Tibial nerve (tissue), 4 donors: ENCODE measurements around the gene SLC44A5. TPM values are rescaled to one million over a fixed set of nuclear protein-coding genes. Genes with fewer than 3 reads are reported as not detected.

Experiments
- DNase-seq, 2 donors: peaks; one replicate each; pipeline ENCODE4 v3.0.0-alpha.2; 2019; ENCODE audit warnings: low spot score in 2 of 2
- H3K27ac ChIP-seq, 4 donors: fragments of 200-600 bp; sonication (generic) in 3 of 4; one replicate each; pipeline ENCODE4 v1.5.1; 2017 to 2019; ENCODE audit warnings: mild to moderate bottlenecking in 1 of 4
- H3K27me3 ChIP-seq, 2 donors: fragments of 200-600 bp; sonication (generic) in 1 of 2; one replicate each; pipeline versions ENCODE4 v1.5.1 to v1.6.0; 2017 to 2019
- H3K36me3 ChIP-seq, 3 donors: fragments of 200-600 bp; sonication (generic); one replicate each; pipeline ENCODE4 v1.5.1; 2018 to 2019
- H3K4me1 ChIP-seq, 4 donors: fragments of 200-600 bp; sonication (generic) in 3 of 4; one replicate each; pipeline ENCODE4 v1.5.1; 2017 to 2019
- H3K4me3 ChIP-seq, 4 donors: fragments of 200-600 bp; sonication (generic) in 3 of 4; one replicate each; pipeline ENCODE4 v1.5.1; 2017 to 2019; ENCODE audit warnings: mild to moderate bottlenecking in 1 of 4, moderate library complexity in 1 of 4
- H3K9me3 ChIP-seq, 4 donors: fragments of 200-600 bp; sonication (generic) in 3 of 4; one replicate each; pipeline ENCODE4 v1.5.1; 2017 to 2019
- EP300 ChIP-seq, 2 donors: sonication (generic); formaldehyde crosslinking; IDR thresholded peaks; one replicate each; pipeline ENCODE4 v1.6.1; 2017; ENCODE audit warnings: antibody characterized with exemption in 2 of 2, mild to moderate bottlenecking in 1 of 2
- POLR2A ChIP-seq, 2 donors: fragments of 450-650 bp; IDR thresholded peaks; one replicate each; pipeline ENCODE4 v1.6.1; 2017; ENCODE audit warnings: antibody characterized with exemption in 2 of 2, mild to moderate bottlenecking in 2 of 2, moderate library complexity in 2 of 2
- WGBS, 2 donors: methylation state at CpG; one replicate each; pipeline ENCODE4 v1.1.5; 2018; 5-methylcytosine and 5-hydroxymethylcytosine counted together
- total RNA-seq, 4 donors: library from RNA; depleted of rRNA; stranded (reverse); fragments of >200 nt; gene quantifications; one replicate each; pipeline ENCODE4 v1.1.0, GENCODE V29; 2016
- TF ChIP-seq, protein P1 (sequence below), 5 experiments: fragments of 200-600 bp in 3 of 5; fragments of 450-650 bp in 2 of 5; sonication (generic) in 3 of 5; IDR thresholded peaks; one replicate each; pipeline ENCODE4 v1.5.1; 2016 to 2019; ENCODE audit warnings: antibody characterized with exemption in 5 of 5, mild to moderate bottlenecking in 3 of 5, moderate library complexity in 2 of 5

Gene SLC44A5
- total RNA-seq, 4 donors from 2014 or later, result 0.21 TPM; not detected in 3

GRCh38 chr1:75220072-75220471 is 390.8 kb downstream of the SLC44A5 start:
- TF ChIP-seq POLR2A (IDR thresholded peaks at IDR 0.05) (no peak), EP300 (IDR thresholded peaks at IDR 0.05) (no peak)
- TF ChIP-seq, protein P1, sequence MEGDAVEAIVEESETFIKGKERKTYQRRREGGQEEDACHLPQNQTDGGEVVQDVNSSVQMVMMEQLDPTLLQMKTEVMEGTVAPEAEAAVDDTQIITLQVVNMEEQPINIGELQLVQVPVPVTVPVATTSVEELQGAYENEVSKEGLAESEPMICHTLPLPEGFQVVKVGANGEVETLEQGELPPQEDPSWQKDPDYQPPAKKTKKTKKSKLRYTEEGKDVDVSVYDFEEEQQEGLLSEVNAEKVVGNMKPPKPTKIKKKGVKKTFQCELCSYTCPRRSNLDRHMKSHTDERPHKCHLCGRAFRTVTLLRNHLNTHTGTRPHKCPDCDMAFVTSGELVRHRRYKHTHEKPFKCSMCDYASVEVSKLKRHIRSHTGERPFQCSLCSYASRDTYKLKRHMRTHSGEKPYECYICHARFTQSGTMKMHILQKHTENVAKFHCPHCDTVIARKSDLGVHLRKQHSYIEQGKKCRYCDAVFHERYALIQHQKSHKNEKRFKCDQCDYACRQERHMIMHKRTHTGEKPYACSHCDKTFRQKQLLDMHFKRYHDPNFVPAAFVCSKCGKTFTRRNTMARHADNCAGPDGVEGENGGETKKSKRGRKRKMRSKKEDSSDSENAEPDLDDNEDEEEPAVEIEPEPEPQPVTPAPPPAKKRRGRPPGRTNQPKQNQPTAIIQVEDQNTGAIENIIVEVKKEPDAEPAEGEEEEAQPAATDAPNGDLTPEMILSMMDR (IDR thresholded peaks at IDR 0.05), result no peak
- 67 to 73% methylated on average over 3 of the region's 3 CpGs for WGBS, 2 donors

DNA sequence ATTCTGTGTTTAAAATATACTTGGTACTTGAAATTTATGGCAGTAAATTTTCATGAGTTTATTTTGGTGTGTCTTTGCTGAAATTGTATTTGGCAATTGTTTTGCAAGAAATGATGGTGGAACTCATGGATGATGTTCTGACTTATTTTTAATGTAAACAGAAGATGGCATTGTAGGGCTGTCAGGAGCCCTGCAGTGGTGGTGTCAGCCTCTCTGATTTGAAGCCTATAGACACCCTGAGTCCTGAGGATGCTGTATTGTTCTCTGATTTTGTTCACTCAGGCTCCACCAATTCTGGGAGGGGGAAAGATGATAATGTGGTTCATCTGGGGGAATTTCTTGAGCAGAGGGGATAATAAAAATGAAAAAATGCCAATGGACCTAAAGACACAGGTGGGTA is 396.9 kb downstream of the SLC44A5 start:
- Histone ChIP-seq H3K4me1 (no peaks in the 10 kb centered on the region), H3K9me3 (no peaks in the 10 kb centered on the region), H3K27me3 (no peaks in the 10 kb centered on the region), H3K27ac (no peak overlapping the region), H3K36me3 (no peaks in the 10 kb centered on the region), H3K4me3 (no peak overlapping the region)
- DNase-seq, result no peak
- TF ChIP-seq, protein P1 (IDR thresholded peaks at IDR 0.05), result no peak
- TF ChIP-seq POLR2A (IDR thresholded peaks at IDR 0.05), result no peak
- no peak for TF ChIP-seq EP300 (IDR thresholded peaks at IDR 0.05)

More at GRCh38 chr1:75220072-75220471, 390.8 kb downstream of the SLC44A5 start:
- no peaks in the 10 kb centered on the region for H3K36me3 ChIP-seq
- H3K4me3 ChIP-seq, result no peak overlapping the region
- no peak for DNase-seq
- H3K9me3 ChIP-seq, result no peaks in the 10 kb centered on the region
- no peak overlapping the region for H3K27ac ChIP-seq
- H3K27me3 ChIP-seq, result no peaks in the 10 kb centered on the region
- H3K4me1 ChIP-seq, result no peaks in the 10 kb centered on the region

DNA sequence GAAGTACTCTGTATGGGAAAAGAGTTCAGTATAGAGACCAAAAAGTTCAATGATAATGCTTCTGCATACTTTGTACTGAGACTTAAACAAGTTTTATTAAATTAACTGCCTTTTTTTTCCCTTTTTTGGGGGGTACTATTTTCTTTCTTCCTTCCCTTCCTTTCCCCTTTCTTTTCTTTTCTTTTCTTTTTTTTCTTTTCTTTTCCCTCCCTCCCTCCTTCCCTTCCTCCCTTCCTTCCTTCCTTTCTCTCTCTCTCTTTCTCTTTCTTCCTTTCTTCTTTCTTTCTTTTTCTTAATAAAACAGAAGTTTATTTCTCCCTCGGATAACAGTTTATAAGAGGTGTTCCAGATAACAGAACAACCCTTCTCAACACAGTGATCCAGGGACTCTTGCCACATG is 399.3 kb downstream of the SLC44A5 start:
- no peak for DNase-seq
- Histone ChIP-seq H3K4me3 (no peak overlapping the region), H3K4me1 (no peaks in the 10 kb centered on the region), H3K9me3 (no peaks in the 10 kb centered on the region), H3K27me3 (no peaks in the 10 kb centered on the region), H3K27ac (no peak overlapping the region), H3K36me3 (no peaks in the 10 kb centered on the region)
- WGBS, 2 donors, result 81 to 84% methylated on average over 1 of the region's 1 CpG
- no peak for TF ChIP-seq EP300 (IDR thresholded peaks at IDR 0.05)
- no peak for TF ChIP-seq POLR2A (IDR thresholded peaks at IDR 0.05)
- TF ChIP-seq, protein P1 (IDR thresholded peaks at IDR 0.05), result no peak

DNA sequence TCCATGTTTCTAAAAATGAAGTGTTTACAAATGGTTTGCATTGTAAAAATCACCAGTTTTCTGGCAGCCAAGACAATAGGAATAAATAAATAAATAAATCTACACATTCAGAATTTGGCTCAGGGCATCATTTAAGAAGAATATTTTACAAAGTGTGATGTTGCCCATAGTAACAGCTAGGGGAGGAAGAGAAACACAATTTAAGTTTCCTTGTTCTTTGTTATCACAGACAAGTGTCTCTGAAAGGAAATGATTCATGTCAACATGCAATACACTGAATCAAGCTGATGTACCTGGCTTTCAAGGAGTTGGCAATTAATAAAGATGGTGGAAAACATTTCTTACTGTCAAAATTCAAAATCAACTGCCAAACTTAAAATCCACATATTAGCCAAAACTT is 402.1 kb downstream of the SLC44A5 start:
- no peaks in the 10 kb centered on the region for H3K36me3 ChIP-seq
- peaks cover 0 to 1% (median 0%) of the 10 kb centered on the region in 4 donors for H3K4me1 ChIP-seq
- no peak overlapping the region for H3K27ac ChIP-seq
- no peak overlapping the region for H3K4me3 ChIP-seq
- no peak for TF ChIP-seq EP300 (IDR thresholded peaks at IDR 0.05)
- TF ChIP-seq, protein P1 (IDR thresholded peaks at IDR 0.05), result no peak
- no peak for TF ChIP-seq POLR2A (IDR thresholded peaks at IDR 0.05)
- DNase-seq, result no peak
- H3K27me3 ChIP-seq, result no peaks in the 10 kb centered on the region
- H3K9me3 ChIP-seq, result no peaks in the 10 kb centered on the region

DNA sequence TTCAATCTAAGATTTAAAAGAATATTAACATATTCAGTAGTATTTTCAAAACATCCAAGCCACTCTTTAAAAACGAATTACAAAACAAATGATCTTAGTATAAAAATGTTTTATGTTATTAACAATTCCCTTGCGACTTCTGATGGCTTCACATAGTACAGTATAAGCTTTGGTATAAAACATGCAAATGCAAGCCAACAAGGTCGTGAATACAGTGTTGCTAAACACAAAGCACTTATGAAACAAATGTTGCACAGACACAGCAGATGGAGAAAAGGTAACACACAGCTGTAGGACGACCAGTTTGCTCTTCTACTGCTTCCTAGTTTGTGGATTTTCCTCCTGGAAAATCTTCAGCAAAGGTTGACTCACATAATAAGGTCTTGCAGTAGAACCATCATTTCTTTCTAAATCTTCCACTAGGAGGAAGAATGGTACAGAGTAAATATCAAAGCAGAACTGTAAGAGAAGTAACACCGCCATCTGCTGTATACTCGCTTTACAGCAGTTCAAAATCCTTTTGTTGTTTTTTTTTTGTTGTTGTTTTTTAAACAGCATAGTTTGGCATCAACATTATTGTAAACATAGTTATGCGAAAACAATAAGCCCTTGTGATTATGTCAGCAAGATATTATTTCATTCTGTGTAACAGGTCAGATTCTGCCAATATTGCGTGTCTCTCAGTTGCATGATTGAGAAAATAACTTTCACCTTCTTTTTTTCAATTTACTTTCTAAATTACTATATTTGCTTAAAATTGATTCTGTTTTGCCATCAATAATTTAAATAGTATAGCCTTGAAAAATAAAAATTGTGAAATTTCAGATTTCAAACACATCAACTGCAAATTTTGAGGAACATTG is 407.3 kb downstream of the SLC44A5 start:
- TF ChIP-seq, protein P1 (IDR thresholded peaks at IDR 0.05), result peak; percentile 35 to 64 (median 60)
- no peak for TF ChIP-seq POLR2A (IDR thresholded peaks at IDR 0.05)
- Histone ChIP-seq H3K4me3 (no peak overlapping the region), H3K36me3 (no peaks in the 10 kb centered on the region), H3K4me1 (peaks cover 0 to 3% (median 0%) of the 10 kb centered on the region in 4 donors), H3K27me3 (no peaks in the 10 kb centered on the region), H3K9me3 (no peaks in the 10 kb centered on the region), H3K27ac (no peak overlapping the region)
- DNase-seq, result peak in 1 of 2 donors; percentile 8
- 24 to 31% methylated on average over 8 of the region's 8 CpGs for WGBS, 2 donors
